ENCODE results near the gene AP2S1.

The AP2S1 gene

DNA sequence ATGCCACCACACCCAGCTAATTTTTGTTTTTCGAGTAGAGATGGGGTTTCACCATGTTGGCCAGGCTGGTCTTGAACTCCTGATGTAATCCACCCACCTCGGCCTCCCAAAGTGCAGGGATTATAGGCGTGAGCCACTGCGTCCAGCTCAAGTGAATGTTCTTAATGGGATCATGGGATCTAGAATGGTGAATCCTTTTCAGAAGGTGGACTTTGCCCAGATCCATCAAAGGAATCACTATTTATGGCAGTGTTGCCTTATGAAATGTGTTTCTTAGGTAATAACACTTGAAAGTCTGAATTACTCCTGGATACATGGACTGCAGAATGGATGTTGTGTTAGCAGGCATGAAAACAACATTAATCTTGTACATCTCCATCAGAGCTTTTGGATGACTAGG, 30.4 kb upstream of the AP2S1 start:
- no peak for TF ChIP-seq EZH2phosphoT487 (IDR thresholded peaks at IDR 0.05; ENCODE audit: low read depth)
- TF ChIP-seq, protein P1, sequence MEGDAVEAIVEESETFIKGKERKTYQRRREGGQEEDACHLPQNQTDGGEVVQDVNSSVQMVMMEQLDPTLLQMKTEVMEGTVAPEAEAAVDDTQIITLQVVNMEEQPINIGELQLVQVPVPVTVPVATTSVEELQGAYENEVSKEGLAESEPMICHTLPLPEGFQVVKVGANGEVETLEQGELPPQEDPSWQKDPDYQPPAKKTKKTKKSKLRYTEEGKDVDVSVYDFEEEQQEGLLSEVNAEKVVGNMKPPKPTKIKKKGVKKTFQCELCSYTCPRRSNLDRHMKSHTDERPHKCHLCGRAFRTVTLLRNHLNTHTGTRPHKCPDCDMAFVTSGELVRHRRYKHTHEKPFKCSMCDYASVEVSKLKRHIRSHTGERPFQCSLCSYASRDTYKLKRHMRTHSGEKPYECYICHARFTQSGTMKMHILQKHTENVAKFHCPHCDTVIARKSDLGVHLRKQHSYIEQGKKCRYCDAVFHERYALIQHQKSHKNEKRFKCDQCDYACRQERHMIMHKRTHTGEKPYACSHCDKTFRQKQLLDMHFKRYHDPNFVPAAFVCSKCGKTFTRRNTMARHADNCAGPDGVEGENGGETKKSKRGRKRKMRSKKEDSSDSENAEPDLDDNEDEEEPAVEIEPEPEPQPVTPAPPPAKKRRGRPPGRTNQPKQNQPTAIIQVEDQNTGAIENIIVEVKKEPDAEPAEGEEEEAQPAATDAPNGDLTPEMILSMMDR (IDR thresholded peaks at IDR 0.05; ENCODE audit: low read depth, low read length) = no peak
- Histone ChIP-seq H4K20me1 (ENCODE audit: insufficient read depth, low read length) (peaks cover 13% of the 10 kb centered on the region; the same call in 1 of the 2 replicates), H3K4me2 (ENCODE audit: low read length) (no peak overlapping the region), H3K79me2 (ENCODE audit: low read length) (peaks cover 40% of the 10 kb centered on the region), H2AFZ (ENCODE audit: low read depth, low read length) (no peak overlapping the region), H3K4me1 (ENCODE audit: low read length) (peaks cover 12% of the 10 kb centered on the region), H3K4me3 (ENCODE audit: low read length) (no peak overlapping the region), H3K27ac (ENCODE audit: low read length) (no peak overlapping the region), H3K9me3 (ENCODE audit: insufficient read depth, low read length) (no peaks in the 10 kb centered on the region), H3K36me3 (replicated peaks; ENCODE audit: low read depth, low read length) (no peaks in the 10 kb centered on the region), H3K27me3 (ENCODE audit: low read depth, low read length) (no peaks in the 10 kb centered on the region), H3K9ac (ENCODE audit: low read length) (no peak overlapping the region)

DNA sequence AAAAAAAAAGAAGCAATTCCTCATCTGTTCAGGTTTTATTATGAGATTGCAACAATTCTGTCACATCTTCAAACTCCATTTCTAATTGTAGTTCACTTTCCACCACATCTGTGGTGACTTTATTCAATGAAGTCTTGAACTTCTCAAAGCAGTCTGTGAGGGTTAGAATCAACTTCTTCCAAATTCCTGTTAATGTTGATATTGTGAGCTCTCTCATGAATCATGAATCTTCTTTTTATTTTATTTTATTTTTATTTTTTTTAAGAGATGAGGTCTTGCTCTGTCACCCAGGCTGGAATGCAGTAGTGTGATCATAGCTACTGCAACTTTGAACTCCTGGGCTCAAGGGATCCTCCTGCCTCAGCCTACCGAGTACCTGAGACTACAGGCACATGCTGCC, 29.8 kb upstream of the AP2S1 start:
- no peaks in the 10 kb centered on the region for H3K27me3 ChIP-seq (ENCODE audit: low read depth, low read length)
- peaks cover 6% of the 10 kb centered on the region for H3K4me1 ChIP-seq (ENCODE audit: low read length)
- H3K4me3 ChIP-seq (ENCODE audit: low read length) = no peak overlapping the region
- no peaks in the 10 kb centered on the region for H3K9me3 ChIP-seq (ENCODE audit: insufficient read depth, low read length)
- no peak overlapping the region for H2AFZ ChIP-seq (ENCODE audit: low read depth, low read length)
- H3K79me2 ChIP-seq (ENCODE audit: low read length) = peaks cover 41% of the 10 kb centered on the region
- H3K9ac ChIP-seq (ENCODE audit: low read length) = no peak overlapping the region
- TF ChIP-seq, protein P1 (IDR thresholded peaks at IDR 0.05; ENCODE audit: low read depth, low read length) = no peak
- no peak for TF ChIP-seq EZH2phosphoT487 (IDR thresholded peaks at IDR 0.05; ENCODE audit: low read depth)
- no peak overlapping the region for H3K27ac ChIP-seq (ENCODE audit: low read length)
- H3K4me2 ChIP-seq (ENCODE audit: low read length) = no peak overlapping the region
- no peaks in the 10 kb centered on the region for H3K36me3 ChIP-seq (replicated peaks; ENCODE audit: low read depth, low read length)
- peaks cover 12% of the 10 kb centered on the region; the same call in 1 of the 2 replicates for H4K20me1 ChIP-seq (ENCODE audit: insufficient read depth, low read length)

DNA sequence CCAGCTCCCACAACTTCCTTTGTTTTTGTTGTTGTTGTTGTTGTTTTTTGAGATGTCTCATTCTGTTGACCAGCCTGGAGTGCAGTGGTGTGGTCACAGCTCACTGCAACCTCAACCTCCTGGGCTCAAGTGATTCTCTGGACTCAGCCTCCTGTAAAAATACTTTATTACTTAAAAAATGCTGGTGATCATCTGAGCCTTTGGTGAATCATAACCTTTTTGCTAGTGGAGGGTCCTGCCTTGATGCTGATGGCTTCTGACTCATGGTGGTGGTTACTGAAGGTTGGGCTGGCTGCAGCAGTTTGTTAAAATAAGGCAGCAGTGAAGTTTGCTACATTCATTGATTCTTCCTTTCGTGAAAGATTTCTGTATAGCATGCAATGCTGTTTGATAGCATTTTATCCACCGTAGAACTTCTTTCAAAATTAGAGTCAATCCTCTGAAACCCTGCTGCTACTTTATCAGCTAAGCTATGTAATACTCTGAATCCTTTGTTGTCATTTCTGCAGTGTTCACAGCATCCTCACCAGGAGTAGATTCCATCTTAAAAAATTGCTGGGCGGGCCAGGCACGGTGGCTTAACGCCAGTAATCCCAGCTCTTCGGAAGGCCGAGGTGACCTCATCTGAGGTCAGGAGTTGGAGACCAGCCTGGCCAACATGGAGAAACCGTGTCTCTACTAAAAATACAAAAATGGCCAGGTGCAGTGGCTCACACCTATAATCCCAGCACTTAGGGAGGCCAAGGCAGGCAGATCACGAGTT, 28.1 kb upstream of the AP2S1 start:
- H3K4me3 ChIP-seq (ENCODE audit: low read length) = no peak overlapping the region
- H3K9ac ChIP-seq (ENCODE audit: low read length) = no peak overlapping the region
- no peak overlapping the region for H2AFZ ChIP-seq (ENCODE audit: low read depth, low read length)
- peaks cover 2% of the 10 kb centered on the region for H3K36me3 ChIP-seq (replicated peaks; ENCODE audit: low read depth, low read length)
- 0 out of 2 replicates have a peak, but pooled peaks cover 9% of the 10 kb centered on the region for H4K20me1 ChIP-seq (ENCODE audit: insufficient read depth, low read length)
- H3K27me3 ChIP-seq (ENCODE audit: low read depth, low read length) = no peaks in the 10 kb centered on the region
- H3K79me2 ChIP-seq (ENCODE audit: low read length) = peaks cover 42% of the 10 kb centered on the region
- TF ChIP-seq EZH2phosphoT487 (IDR thresholded peaks at IDR 0.05; ENCODE audit: low read depth) = no peak
- TF ChIP-seq, protein P1 (IDR thresholded peaks at IDR 0.05; ENCODE audit: low read depth, low read length) = no peak
- H3K4me1 ChIP-seq (ENCODE audit: low read length) = no peaks in the 10 kb centered on the region
- no peak overlapping the region for H3K4me2 ChIP-seq (ENCODE audit: low read length)
- H3K9me3 ChIP-seq (ENCODE audit: insufficient read depth, low read length) = no peaks in the 10 kb centered on the region
- H3K27ac ChIP-seq (ENCODE audit: low read length) = no peak overlapping the region

DNA sequence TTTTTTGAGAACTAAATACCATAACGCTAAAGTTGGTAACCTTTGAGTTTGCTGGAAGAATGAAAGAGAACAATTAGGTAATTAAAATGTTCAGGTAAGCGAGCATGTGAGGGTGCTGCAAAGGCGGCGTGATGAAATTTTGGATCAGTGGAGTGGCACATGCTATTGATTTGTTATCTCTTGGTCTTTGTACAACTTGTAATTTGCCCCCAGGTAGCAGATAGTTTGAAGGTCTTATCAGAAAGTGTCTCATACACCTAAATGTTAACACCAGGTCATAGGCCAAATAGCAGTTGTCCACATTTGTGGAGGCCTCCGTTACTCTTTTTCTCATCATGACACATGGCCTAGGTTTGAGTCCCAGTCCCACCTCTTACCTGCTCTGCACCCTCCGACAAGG, 25.0 kb upstream of the AP2S1 start:
- Histone ChIP-seq H4K20me1 (ENCODE audit: insufficient read depth, low read length) (peaks cover 12% of the 10 kb centered on the region), H3K9me3 (ENCODE audit: insufficient read depth, low read length) (no peaks in the 10 kb centered on the region), H3K27ac (ENCODE audit: low read length) (no peak overlapping the region), H2AFZ (ENCODE audit: low read depth, low read length) (no peak overlapping the region), H3K9ac (ENCODE audit: low read length) (no peak overlapping the region), H3K27me3 (ENCODE audit: low read depth, low read length) (no peaks in the 10 kb centered on the region), H3K4me1 (ENCODE audit: low read length) (no peaks in the 10 kb centered on the region), H3K4me3 (ENCODE audit: low read length) (no peak overlapping the region), H3K4me2 (ENCODE audit: low read length) (no peak overlapping the region), H3K36me3 (replicated peaks; ENCODE audit: low read depth, low read length) (peaks cover 7% of the 10 kb centered on the region), H3K79me2 (ENCODE audit: low read length) (peaks cover 64% of the 10 kb centered on the region)
- TF ChIP-seq, protein P1 (IDR thresholded peaks at IDR 0.05; ENCODE audit: low read depth, low read length) = no peak
- TF ChIP-seq EZH2phosphoT487 (IDR thresholded peaks at IDR 0.05; ENCODE audit: low read depth) = no peak
